OCI-LY7 (cell line): ENCODE measurements around the gene PRPF40B. TPM values are rescaled to one million over a fixed set of nuclear protein-coding genes. Genes with fewer than 3 reads are reported as not detected.

Experiments used
- BruUV-seq: library from RNA; stranded (reverse); fragments of 400-500 nt; replicated peaks from 2 replicates; lab custom pipeline; 2021; lab: Mats Ljungman, UMichigan
- CTCF ChIA-PET: fragments of 300-600 bp; sonication (Branson Sonifier 250); formaldehyde crosslinking; loops from one replicate; lab custom pipeline; 2022; ENCODE audit warnings: antibody characterized with exemption; ENCODE audit not compliant: unreplicated experiment; lab: Charles Lee
- POLR2A ChIA-PET: fragments of 300-600 bp; sonication (Branson Sonifier 250); formaldehyde crosslinking; loops from one replicate; lab custom pipeline; 2022; ENCODE audit warnings: antibody characterized with exemption; lab: Charles Lee
- DNase-seq: peaks from one replicate; pipeline ENCODE4 v3.0.0-alpha.2; 2015; ENCODE audit warnings: low spot score
- H2AFZ ChIP-seq: fragments of 200-600 bp; sonication (generic), shearing (Covaris generic); 2 replicates; pipeline ENCODE4 v1.6.1; 2014; ENCODE audit warnings: mild to moderate bottlenecking, antibody characterized with exemption, low read length, moderate library complexity
- H3K27ac ChIP-seq: fragments of 200-600 bp; sonication (generic); 2 replicates; pipeline ENCODE4 v1.5.1; 2014; ENCODE audit warnings: mixed run types, low read depth, mild to moderate bottlenecking, moderate library complexity, low read length, inconsistent platforms; ENCODE audit not compliant: poor library complexity, severe bottlenecking
- H3K36me3 ChIP-seq: fragments of 200-600 bp; sonication (generic); 2 replicates; pipeline ENCODE4 v1.6.1; 2014; ENCODE audit warnings: mild to moderate bottlenecking, antibody characterized with exemption, low read length, moderate library complexity, mixed read lengths; ENCODE audit not compliant: insufficient read depth
- H3K4me1 ChIP-seq: fragments of 200-600 bp; sonication (generic); 2 replicates; pipeline ENCODE4 v1.5.1; 2014; ENCODE audit warnings: mild to moderate bottlenecking, low read length; ENCODE audit not compliant: insufficient read depth, poor library complexity, severe bottlenecking
- H3K4me2 ChIP-seq: fragments of 200-600 bp; sonication (generic); 2 replicates; pipeline ENCODE4 v1.6.1; 2014; ENCODE audit warnings: mild to moderate bottlenecking, low read length
- H3K4me3 ChIP-seq: fragments of 200-600 bp; sonication (generic); 2 replicates; pipeline ENCODE4 v1.5.1; 2014; ENCODE audit warnings: mild to moderate bottlenecking, low read depth, low read length; ENCODE audit not compliant: poor library complexity, severe bottlenecking
- H3K79me2 ChIP-seq: fragments of 200-600 bp; sonication (generic); 2 replicates; pipeline ENCODE4 v1.6.1; 2016; ENCODE audit warnings: low read depth, mild to moderate bottlenecking, low read length, moderate library complexity, mixed read lengths; ENCODE audit not compliant: insufficient read depth
- H3K9me2 ChIP-seq: fragments of 200-600 bp; sonication (generic); 2 replicates; pipeline ENCODE4 v1.6.1; 2016; ENCODE audit warnings: mild to moderate bottlenecking, low read length, mixed read lengths; ENCODE audit not compliant: insufficient read depth
- H3K9me3 ChIP-seq: fragments of 200-600 bp; sonication (generic); 2 replicates; pipeline ENCODE4 v1.6.1; 2014; ENCODE audit warnings: mild to moderate bottlenecking, mixed run types, low read length, mixed read lengths
- H4K20me1 ChIP-seq: fragments of 200-600 bp; sonication (generic); 2 replicates; pipeline ENCODE4 v1.6.1; 2014; ENCODE audit warnings: mild to moderate bottlenecking, antibody characterized with exemption, low read length, moderate library complexity, mixed read lengths; ENCODE audit not compliant: insufficient read depth
- EZH2phosphoT487 ChIP-seq: fragments of 200-600 bp; sonication (generic); IDR thresholded peaks from 2 replicates; pipeline ENCODE4 v1.6.1; 2018; ENCODE audit warnings: low read depth, borderline replicate concordance, mild to moderate bottlenecking, mixed run types, antibody characterized with exemption, low read length, moderate library complexity, mixed read lengths
- intact Hi-C: fragments of 100-400 bp; cut with micrococcal nuclease; formaldehyde crosslinking; loops from one replicate; pipeline ENCODE4 v1.10.0; 2022; ENCODE audit not compliant: unreplicated experiment
- total RNA-seq, 2 experiments: library from RNA; depleted of rRNA in 1 of 2; stranded (reverse); fragments of >200 nt in 1 of 2; shearing (Covaris generic) in 1 of 2; gene quantifications; 2 replicates each; pipeline ENCODE4 v1.2.3, GENCODE V29; 2014 to 2022
- TF ChIP-seq, protein P1 (sequence below): fragments of 200-600 bp; sonication (generic); conservative IDR thresholded peaks from 2 replicates; pipeline ENCODE4 v1.5.1; 2014; ENCODE audit warnings: mild to moderate bottlenecking, antibody characterized with exemption, low read length, moderate library complexity, mixed read lengths

PRPF40B gene
- total RNA-seq, 2 experiments from 2014 or later, result 11.3 to 26.3 TPM

GRCh38 chr12:49584591-49584990 lies 38.8 kb upstream of the PRPF40B start:
- no TSS peak for BruUV-seq
- TF ChIP-seq, protein P1, sequence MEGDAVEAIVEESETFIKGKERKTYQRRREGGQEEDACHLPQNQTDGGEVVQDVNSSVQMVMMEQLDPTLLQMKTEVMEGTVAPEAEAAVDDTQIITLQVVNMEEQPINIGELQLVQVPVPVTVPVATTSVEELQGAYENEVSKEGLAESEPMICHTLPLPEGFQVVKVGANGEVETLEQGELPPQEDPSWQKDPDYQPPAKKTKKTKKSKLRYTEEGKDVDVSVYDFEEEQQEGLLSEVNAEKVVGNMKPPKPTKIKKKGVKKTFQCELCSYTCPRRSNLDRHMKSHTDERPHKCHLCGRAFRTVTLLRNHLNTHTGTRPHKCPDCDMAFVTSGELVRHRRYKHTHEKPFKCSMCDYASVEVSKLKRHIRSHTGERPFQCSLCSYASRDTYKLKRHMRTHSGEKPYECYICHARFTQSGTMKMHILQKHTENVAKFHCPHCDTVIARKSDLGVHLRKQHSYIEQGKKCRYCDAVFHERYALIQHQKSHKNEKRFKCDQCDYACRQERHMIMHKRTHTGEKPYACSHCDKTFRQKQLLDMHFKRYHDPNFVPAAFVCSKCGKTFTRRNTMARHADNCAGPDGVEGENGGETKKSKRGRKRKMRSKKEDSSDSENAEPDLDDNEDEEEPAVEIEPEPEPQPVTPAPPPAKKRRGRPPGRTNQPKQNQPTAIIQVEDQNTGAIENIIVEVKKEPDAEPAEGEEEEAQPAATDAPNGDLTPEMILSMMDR, result no peak
- TF ChIP-seq EZH2phosphoT487, result no peak
- POLR2A ChIA-PET, result interaction anchor here (0.6 kb wide), 1 partner anchor 26 kb away, joined by 3 read pairs; no protein-coding TSS in a partner anchor

GRCh38 chr12:49585477-49586459 lies 37.6 kb upstream of the PRPF40B start:
- no peak for DNase-seq
- intact Hi-C loops, result no loop called here
- TF ChIP-seq EZH2phosphoT487, result no peak
- TF ChIP-seq, protein P1, result no peak
- H3K79me2 ChIP-seq, result no peaks in the 10 kb centered on the region
- no peak overlapping the region for H2AFZ ChIP-seq
- POLR2A ChIA-PET, result no interaction called here
- no peak overlapping the region for H3K4me2 ChIP-seq
- H4K20me1 ChIP-seq, result no peaks in the 10 kb centered on the region
- H3K9me3 ChIP-seq, result no peaks in the 10 kb centered on the region
- no peak overlapping the region for H3K27ac ChIP-seq
- BruUV-seq, result no TSS peak
- H3K4me1 ChIP-seq, result no peaks in the 10 kb centered on the region
- H3K4me3 ChIP-seq, result no peak overlapping the region
- no peaks in the 10 kb centered on the region for H3K9me2 ChIP-seq
- CTCF ChIA-PET, result no interaction called here
- H3K36me3 ChIP-seq, result peaks cover 22% of the 10 kb centered on the region

More at GRCh38 chr12:49584591-49584990, 38.8 kb upstream of the PRPF40B start:
- intact Hi-C loops, result no loop called here
- H2AFZ ChIP-seq, result no peak overlapping the region
- no peaks in the 10 kb centered on the region for H3K79me2 ChIP-seq
- no peak overlapping the region for H3K4me3 ChIP-seq
- no peak for DNase-seq
- CTCF ChIA-PET, result no interaction called here
- H3K27ac ChIP-seq, result no peak overlapping the region
- no peak overlapping the region for H3K4me2 ChIP-seq
- no peaks in the 10 kb centered on the region for H3K9me3 ChIP-seq
- H4K20me1 ChIP-seq, result no peaks in the 10 kb centered on the region
- peaks cover 15% of the 10 kb centered on the region for H3K36me3 ChIP-seq
- no peaks in the 10 kb centered on the region for H3K4me1 ChIP-seq
- no peaks in the 10 kb centered on the region for H3K9me2 ChIP-seq
